HG03521 (cell line): ENCODE results near the gene TMEM100.

ENCODE experiments used
- ATAC-seq: cut with Tn5 transposase; IDR thresholded peaks from one replicate; pipeline ENCODE4 v1.9.1; 2021; ENCODE audit warnings: mild to moderate bottlenecking, moderate library complexity; ENCODE audit not compliant: unreplicated experiment

The TMEM100 gene

GRCh38 chr17:55745258-55745657 lies 22.6 kb upstream of the TMEM100 start:
- no peak for ATAC-seq

GRCh38 chr17:55743103-55743679 lies 20.5 kb upstream of the TMEM100 start:
- ATAC-seq = peak; percentile 26

DNA sequence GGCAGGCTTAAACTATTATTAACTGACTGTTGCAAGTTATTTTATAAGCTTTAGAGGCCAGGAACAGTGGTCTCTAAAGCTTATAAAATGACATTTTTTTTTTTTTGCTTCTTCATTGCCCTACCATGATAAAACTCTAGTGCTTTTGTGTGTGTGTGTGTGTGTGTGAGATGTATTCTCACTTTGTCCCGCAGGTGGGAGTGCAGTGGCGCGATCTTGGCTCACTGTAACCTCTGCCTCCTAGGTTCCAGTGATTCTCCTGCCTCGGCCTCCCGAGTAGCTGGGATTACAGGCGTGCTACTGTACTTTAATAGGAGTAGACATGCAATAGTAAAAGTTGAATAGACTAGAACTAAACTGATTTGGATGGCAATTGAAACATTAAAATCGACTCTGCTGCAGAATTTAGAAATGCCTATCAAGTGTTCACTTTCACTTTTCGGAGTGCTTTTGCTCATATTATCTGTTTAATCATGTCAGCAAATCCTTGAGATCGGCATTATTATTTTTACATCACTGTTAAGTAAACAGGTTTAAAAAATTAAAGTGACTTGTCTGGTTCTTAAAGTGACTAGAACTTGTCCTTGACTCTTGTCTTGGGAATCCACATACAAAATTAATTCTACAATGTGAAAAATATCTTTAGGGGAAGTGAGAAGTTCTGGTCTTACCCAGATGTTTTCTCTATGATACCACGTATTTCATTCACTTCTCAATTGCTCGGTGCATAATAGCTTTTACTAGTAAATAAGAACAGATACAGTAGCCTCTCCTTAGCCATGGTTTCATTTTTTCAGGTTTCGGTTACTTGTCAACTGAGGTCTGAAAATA lies 19.8 kb upstream of the TMEM100 start:
- peak; percentile 89 for ATAC-seq

GRCh38 chr17:55741356-55741700 lies 18.7 kb upstream of the TMEM100 start:
- no peak for ATAC-seq

- no peak for ATAC-seq
Observed at GRCh38 chr17:55740511-55741355, 18.1 kb upstream of the TMEM100 start.

- ATAC-seq = no peak
Observed at GRCh38 chr17:55737976-55738501, 15.4 kb upstream of the TMEM100 start.

GRCh38 chr17:55735731-55736405 lies 13.2 kb upstream of the TMEM100 start:
- no peak for ATAC-seq

DNA sequence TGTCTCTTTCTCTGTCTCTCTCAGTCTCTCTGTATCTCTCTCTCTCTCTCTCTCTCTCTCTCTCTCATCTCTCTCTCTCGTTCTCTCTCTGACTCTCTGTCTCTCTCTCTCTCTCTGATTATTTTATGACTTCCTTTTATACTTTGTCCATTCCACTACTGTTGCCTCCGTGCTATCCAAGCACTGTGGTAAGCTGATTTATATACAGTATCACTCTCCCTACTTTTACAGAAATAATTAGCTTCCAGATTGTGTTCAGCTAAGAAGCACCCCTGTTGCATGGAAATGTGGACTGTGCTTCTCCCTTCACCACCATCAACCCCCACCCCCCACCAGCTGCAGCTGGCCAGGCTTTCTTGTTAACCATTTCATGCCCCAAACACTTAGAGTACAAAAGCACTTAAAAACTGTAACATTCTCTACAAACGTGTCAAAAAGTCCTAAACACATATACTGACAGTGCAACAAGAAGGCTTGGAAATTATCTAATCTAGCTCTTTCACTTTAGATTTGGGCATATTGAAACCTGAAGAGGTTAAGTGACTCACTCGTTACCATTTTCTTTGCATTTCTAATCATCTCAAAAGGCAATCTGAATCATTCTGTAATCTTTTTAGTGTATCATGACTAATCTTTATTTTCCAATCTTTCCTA lies 11.6 kb upstream of the TMEM100 start:
- peak; percentile 48 for ATAC-seq

- no peak for ATAC-seq
Observed at GRCh38 chr17:55731586-55732250, 9.1 kb upstream of the TMEM100 start.

DNA sequence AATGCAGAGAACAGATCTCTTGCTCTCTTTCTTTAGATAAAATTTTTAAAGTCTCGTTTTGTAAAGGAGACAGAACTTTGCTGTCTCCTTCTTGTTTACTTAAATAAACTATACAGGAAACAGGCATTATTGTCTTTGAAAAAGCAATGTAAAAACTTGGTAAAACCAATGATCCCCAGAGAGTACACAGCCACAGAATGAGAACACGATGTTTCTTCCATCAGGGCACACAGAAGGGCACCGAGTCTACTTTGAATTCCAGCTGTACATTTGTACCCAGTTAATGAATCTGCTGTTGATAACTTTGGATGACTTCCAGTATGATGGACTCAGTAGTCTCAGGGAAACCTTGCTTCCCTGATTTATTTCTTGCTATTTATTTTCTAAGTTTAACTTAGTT lies 8.1 kb upstream of the TMEM100 start:
- ATAC-seq = no peak

GRCh38 chr17:55730380-55730779 lies 7.7 kb upstream of the TMEM100 start:
- ATAC-seq = no peak

DNA sequence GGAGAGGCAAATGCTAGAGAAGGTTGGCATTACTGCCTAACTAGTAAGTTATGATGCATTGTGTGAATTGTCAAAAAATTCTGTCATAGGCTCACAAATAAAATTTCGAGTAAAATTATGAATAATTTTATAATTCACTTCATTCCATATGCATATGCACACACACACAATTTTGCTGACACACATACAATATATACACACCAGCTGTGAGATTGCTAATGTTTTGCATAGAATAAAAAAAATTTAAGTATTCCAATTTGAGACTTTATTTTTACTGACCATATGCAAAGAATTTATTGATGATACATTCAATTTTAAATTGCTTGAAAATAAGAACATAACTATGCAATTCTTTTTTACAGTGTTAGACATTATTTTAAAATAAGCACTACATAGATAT lies 6.8 kb upstream of the TMEM100 start:
- ATAC-seq = no peak

GRCh38 chr17:55728833-55729232 lies 6.2 kb upstream of the TMEM100 start:
- no peak for ATAC-seq

GRCh38 chr17:55728361-55728760 lies 5.7 kb upstream of the TMEM100 start:
- ATAC-seq = no peak

- no peak for ATAC-seq
Observed at GRCh38 chr17:55727920-55728319, 5.3 kb upstream of the TMEM100 start.

DNA sequence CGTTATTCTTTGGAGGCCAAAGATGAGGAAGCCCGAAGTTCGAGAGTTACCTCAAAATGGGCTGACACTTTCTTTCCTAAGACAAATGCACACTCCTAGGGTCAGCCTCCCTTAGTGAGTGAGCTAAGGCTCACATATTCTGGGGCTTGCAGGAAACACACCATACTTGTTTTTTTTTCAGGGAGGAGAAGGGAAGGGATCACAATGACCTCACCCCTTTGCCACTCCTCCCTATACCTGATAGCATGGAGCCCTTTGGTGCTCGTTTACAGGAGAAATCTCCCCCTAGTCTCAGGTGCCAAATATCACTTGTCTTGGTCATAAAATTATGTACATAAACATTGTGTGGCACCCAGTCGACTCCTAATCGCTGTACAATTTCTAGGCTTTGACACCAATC lies 4.6 kb upstream of the TMEM100 start:
- no peak for ATAC-seq

DNA sequence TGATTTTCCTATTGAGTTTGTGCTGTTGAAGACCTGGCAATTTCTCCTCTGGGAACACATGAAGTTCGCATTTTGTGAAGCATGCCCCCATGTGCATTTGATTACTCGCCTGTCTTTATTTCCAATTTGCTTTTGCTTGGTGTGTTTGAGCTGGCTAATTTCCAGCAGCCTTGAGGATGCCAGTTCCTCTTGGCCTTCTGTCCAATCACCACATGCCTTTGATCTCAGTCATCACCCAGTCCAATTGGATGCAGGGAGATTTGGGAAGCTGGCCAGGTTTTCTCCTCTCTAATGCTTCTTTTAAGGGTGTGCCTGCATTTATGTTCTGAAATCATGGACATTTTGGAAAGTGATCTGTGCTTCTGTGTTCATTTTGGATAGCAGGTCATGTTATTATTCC lies 3.8 kb upstream of the TMEM100 start:
- no peak for ATAC-seq

DNA sequence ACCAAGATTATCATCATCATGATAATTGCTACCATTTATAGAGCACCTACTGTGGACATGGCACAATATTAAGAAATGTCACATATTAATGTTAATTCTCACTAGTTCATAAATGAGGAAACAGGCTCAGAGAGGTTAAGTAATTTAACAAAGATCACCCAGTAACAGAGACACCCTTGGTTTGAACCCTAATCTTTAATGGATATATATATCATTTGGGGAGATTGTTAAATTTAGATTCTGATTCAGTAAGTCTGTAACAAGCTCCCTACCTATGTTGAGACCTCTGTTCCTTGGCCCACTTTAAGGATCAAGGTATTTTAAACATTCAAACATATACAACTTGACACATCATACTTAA lies 804 bp upstream of the TMEM100 start:
- no peak for ATAC-seq

DNA sequence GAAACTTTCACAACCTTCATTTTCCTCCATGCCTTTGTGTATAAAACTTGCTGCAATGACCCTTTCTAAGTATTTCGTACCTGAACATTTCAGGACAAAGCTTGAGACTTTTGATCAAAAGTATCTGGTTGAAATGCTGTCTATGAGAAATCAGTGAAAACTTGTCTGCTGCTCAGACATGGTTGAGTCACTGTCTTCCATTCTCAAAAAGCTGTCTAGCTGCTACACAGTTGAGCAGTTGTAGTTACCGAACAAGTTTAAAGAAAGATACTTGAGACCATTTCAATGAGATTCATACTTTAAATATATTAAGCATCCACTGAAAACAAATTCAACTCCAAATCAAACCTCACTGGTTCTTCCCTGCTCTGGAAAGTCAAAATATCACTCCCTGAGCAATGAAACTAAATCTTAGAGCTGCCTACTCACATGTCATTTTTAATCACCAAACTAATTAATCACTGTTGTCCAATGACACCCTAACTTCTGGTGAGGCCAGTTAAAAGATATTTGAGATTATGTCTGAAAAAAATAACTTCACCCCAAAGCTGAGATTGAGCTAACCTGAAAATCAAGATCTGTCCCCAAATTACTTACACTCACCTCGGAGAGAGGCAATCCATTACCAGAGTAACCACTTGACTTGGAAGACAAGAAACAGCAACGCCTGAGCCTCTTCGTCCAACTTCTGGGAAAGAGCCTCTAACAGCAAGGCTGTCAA lies 488 bp downstream of the TMEM100 start:
- ATAC-seq = no peak
